Natural killer cell (primary cell): ENCODE results near the gene RGS3. TPM values are rescaled to one million over a fixed set of nuclear protein-coding genes. Genes with fewer than 3 reads are reported as not detected.
A peak's percentile ranks its signal among the peaks of the same experiment; 100 is the strongest.
"Not testable (repeated sequence)": the region's sequence is repeated elsewhere in the genome, so short reads cannot be mapped to it uniquely, and the experiment has no call there.

Experiments used
- ATAC-seq, 3 donors: fragments of 150-1000 bp in 2 of 3; fragments of 200-7000 bp in 1 of 3; cut with Tn5 transposase; 1 replicate in 1 of 3; 2 replicates in 2 of 3; pipeline ENCODE4 v1.10.0; 2021; ENCODE audit warnings: mild to moderate bottlenecking in 2 of 3, moderate library complexity in 2 of 3
- DNase-seq, 2 donors: peaks; one replicate each; pipeline versions ENCODE4 v3.0.0 to v3.0.0-alpha.2; 2013 to 2021; ENCODE audit warnings: mixed read lengths in 1 of 2
- H3K27ac ChIP-seq: one replicate; pipeline ENCODE4 v1.5.1; 2013; ENCODE audit warnings: mild to moderate bottlenecking, low read length
- H3K27me3 ChIP-seq: one replicate; pipeline ENCODE4 v1.6.1; 2013; ENCODE audit warnings: low read length; ENCODE audit not compliant: control insufficient read depth, insufficient read depth
- H3K36me3 ChIP-seq: one replicate; pipeline ENCODE4 v1.6.1; 2013; ENCODE audit warnings: low read length; ENCODE audit not compliant: control insufficient read depth, insufficient read depth
- H3K4me1 ChIP-seq: one replicate; pipeline ENCODE4 v1.6.1; 2013; ENCODE audit warnings: low read length; ENCODE audit not compliant: control insufficient read depth, insufficient read depth
- H3K4me3 ChIP-seq: one replicate; pipeline ENCODE4 v1.5.1; 2013; ENCODE audit warnings: low read length
- H3K9me3 ChIP-seq: one replicate; pipeline ENCODE4 v1.6.1; 2013; ENCODE audit warnings: low read length; ENCODE audit not compliant: control insufficient read depth, insufficient read depth
- H3K27ac Mint-ChIP-seq, 2 donors: one replicate each; pipeline ENCODE4 v1.8.0; 2022; ENCODE audit warnings: mild to moderate bottlenecking in 2 of 2, mixed read lengths in 2 of 2, moderate library complexity in 1 of 2
- H3K27me3 Mint-ChIP-seq, 2 donors: one replicate each; pipeline ENCODE4 v1.8.0; 2022; ENCODE audit warnings: low read depth in 2 of 2, mixed read lengths in 2 of 2
- H3K36me3 Mint-ChIP-seq: one replicate; pipeline ENCODE4 v1.8.0; 2022; ENCODE audit warnings: mixed read lengths
- H3K4me1 Mint-ChIP-seq, 2 donors: one replicate each; pipeline ENCODE4 v1.8.0; 2022; ENCODE audit warnings: mixed read lengths in 2 of 2
- H3K4me3 Mint-ChIP-seq: one replicate; pipeline ENCODE4 v1.8.0; 2022; ENCODE audit warnings: mild to moderate bottlenecking, moderate library complexity, mixed read lengths
- H3K9me3 Mint-ChIP-seq, 2 donors: one replicate each; pipeline ENCODE4 v1.8.0; 2022; ENCODE audit warnings: mixed read lengths in 2 of 2
- WGBS: methylation state at CpG from one replicate; pipeline ENCODE4 v1.1.7; 2013; ENCODE audit warnings: missing lambda C conversion rate; ENCODE audit not compliant: insufficient coverage; 5-methylcytosine and 5-hydroxymethylcytosine counted together
- intact Hi-C: fragments of 100-400 bp; cut with micrococcal nuclease; formaldehyde crosslinking; loops from one replicate; pipeline ENCODE4 v1.14.2; 2022
- total RNA-seq, 4 donors: library from RNA; stranded (reverse); fragments of 120-200 nt in 1 of 4; gene quantifications; one replicate each; pipeline versions ENCODE4 v1.2.3 to v1.2.4, GENCODE V29; 2013 to 2022
- TF ChIP-seq, protein P1 (sequence below): fragments of 200-600 bp; IDR thresholded peaks from one replicate; pipeline ENCODE4 v1.8.0; 2022; ENCODE audit warnings: antibody characterized with exemption

RGS3 gene
- total RNA-seq, 3 donors from 2014 or later (not counting 1 experiment from before 2014, with no cell fraction given) = 148 to 269 (median 190) TPM

DNA sequence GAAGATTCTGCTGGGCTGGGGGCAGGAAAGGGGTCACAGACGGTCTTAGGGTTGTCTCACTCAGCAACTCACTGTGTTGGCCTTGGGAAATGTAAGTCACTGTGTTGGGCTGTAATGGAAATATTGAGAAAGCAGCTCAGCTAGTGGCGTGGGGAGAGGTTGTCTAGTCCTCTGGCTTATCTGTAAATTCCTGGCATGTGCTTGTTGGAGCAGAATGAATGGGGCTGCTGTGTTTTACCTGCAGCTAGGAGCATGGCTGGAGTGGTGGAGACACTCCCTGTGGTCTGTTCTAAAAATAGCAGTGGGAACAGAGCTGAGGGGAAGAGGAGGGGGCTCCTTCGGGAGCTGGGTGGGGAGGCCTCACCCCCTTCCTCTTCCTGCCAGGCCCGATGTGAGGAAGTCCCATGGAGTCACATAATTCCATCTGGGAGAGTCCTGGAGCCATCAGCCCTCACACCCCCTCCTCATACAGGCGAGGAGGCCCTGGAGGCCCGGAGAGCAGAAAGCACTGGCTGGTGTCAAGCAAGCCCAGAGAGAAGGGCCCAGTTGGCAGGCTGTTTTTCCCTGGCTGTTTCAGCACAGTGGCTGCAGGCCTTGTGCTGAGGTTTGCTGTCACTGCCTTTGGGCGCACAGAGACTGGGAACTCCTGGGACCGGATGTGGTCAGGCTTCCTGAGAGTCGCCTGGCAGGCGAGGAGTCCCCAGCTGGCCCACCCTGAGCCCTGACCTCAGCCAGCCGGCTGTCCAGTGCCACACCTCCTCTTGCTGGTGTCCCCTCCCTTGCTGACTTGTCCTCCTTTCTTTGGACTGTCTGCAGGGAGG is 84.9 kb downstream of the RGS3 start:
- Mint-ChIP-seq H3K4me3 (peak overlapping the region; percentile 80), H3K27ac (peak overlapping the region; percentile 90 to 98), H3K4me1 (peaks cover 64 to 70% of the 10 kb centered on the region in 2 donors), H3K27me3 (no peaks in the 10 kb centered on the region), H3K36me3 (no peaks in the 10 kb centered on the region), H3K9me3 (no peaks in the 10 kb centered on the region)
- Histone ChIP-seq H3K36me3 (peaks cover 46% of the 10 kb centered on the region), H3K9me3 (no peaks in the 10 kb centered on the region), H3K4me3 (no peak overlapping the region), H3K27me3 (no peaks in the 10 kb centered on the region), H3K27ac (peak overlapping the region; percentile 54), H3K4me1 (peaks cover 45% of the 10 kb centered on the region)
- TF ChIP-seq, protein P1, sequence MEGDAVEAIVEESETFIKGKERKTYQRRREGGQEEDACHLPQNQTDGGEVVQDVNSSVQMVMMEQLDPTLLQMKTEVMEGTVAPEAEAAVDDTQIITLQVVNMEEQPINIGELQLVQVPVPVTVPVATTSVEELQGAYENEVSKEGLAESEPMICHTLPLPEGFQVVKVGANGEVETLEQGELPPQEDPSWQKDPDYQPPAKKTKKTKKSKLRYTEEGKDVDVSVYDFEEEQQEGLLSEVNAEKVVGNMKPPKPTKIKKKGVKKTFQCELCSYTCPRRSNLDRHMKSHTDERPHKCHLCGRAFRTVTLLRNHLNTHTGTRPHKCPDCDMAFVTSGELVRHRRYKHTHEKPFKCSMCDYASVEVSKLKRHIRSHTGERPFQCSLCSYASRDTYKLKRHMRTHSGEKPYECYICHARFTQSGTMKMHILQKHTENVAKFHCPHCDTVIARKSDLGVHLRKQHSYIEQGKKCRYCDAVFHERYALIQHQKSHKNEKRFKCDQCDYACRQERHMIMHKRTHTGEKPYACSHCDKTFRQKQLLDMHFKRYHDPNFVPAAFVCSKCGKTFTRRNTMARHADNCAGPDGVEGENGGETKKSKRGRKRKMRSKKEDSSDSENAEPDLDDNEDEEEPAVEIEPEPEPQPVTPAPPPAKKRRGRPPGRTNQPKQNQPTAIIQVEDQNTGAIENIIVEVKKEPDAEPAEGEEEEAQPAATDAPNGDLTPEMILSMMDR = no peak
- intact Hi-C loops = no loop called here
- peak in 1 of 2 donors; percentile 34 for DNase-seq
- peak; percentile 40 to 63 (median 50) for ATAC-seq
- WGBS = 11% methylated on average over 10 of the region's 11 CpGs

DNA sequence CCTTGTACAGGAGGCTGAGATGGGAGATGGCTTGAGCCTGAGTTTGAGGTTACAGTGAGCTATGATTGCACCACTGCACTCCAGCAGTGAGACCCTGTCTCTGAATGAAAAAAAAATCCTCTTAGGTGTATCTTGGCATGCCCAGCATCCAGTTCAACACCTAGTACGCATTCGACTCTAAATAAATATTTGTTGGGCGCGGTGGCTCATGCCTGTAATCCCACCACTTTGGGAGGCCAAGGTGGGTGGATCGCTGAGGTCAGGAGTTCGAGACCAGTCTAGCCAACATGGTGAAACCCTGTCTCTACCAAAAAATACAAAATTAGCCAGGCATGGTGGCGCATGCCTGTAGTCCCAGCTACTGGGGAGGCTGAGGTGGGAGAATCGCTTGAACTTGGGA is 86.4 kb downstream of the RGS3 start:
- H3K27ac Mint-ChIP-seq = peak overlapping the region; percentile 90 to 98
- intact Hi-C loops, ATAC-seq, H3K27me3 Mint-ChIP-seq, H3K4me3 ChIP-seq, H3K36me3 Mint-ChIP-seq, DNase-seq, H3K9me3 Mint-ChIP-seq, H3K27me3 ChIP-seq, H3K27ac ChIP-seq, H3K9me3 ChIP-seq: not testable (repeated sequence)
- peaks cover 56 to 72% of the 10 kb centered on the region in 2 donors for H3K4me1 Mint-ChIP-seq
- H3K36me3 ChIP-seq = peaks cover 35% of the 10 kb centered on the region
- H3K4me3 Mint-ChIP-seq = peak overlapping the region; percentile 63
- peaks cover 40% of the 10 kb centered on the region for H3K4me1 ChIP-seq
- 91% methylated on average over 8 of the region's 8 CpGs for WGBS

DNA sequence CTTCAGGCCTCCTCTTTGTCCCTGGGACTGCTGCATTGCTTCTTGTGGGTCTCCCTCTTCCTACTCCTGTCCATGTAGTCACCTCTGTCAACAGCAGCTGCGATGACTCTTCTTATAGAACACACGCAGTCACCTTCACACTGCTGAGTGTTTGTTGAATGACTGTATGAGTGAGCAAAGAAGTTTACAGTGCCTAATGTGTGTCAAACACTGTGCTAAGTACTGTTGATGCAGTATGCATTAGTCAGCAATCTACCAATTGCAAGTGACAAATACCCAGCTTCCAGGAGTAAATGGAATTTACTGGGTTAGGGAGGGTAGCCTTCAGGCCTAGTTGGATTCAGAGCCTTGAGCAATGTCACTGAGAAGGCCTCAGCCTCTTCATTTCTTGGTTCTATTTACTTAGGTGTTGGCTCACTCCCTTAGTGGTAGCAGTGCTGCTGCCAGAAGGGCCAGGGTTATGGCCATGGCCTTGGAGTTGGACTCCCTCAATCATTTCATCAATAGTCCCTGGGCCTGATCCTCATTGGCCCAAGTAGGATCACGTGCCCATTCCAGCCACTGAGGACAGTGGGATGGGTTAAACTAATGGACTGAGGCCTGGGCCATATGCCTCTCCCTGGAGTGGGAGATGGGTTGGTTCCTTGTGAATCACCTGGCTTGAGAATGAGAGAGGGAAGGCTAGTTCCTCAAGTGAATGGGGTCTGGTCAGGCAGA is 93.5 kb downstream of the RGS3 start:
- TF ChIP-seq, protein P1 = no peak
- Histone ChIP-seq H3K4me1 (peaks cover 64% of the 10 kb centered on the region), H3K36me3 (peaks cover 10% of the 10 kb centered on the region), H3K27me3 (no peaks in the 10 kb centered on the region), H3K27ac (peak overlapping the region; percentile 8), H3K9me3 (no peaks in the 10 kb centered on the region), H3K4me3 (no peak overlapping the region)
- Mint-ChIP-seq H3K4me1 (peaks cover 73 to 79% of the 10 kb centered on the region in 2 donors), H3K4me3 (peak overlapping the region; percentile 18), H3K36me3 (no peaks in the 10 kb centered on the region), H3K9me3 (no peaks in the 10 kb centered on the region), H3K27ac (peak overlapping the region; percentile 92 to 93), H3K27me3 (no peaks in the 10 kb centered on the region)
- intact Hi-C loops = no loop called here
- peak in 1 of 3 donors; percentile 55 for ATAC-seq
- WGBS = 100% methylated on average over 1 of the region's 3 CpGs
- DNase-seq = no peak
